Measurements from ENCODE around the gene CPAMD8. TPM values are rescaled to one million over a fixed set of nuclear protein-coding genes. Genes with fewer than 3 reads are reported as not detected.

Gene CPAMD8
- polyA plus RNA-seq, 1 experiment = 0.38 TPM

- ChIA-PET POLR2A (interaction anchor here (0.6 kb wide), 1 partner anchor 10 kb away, joined by 3 read pairs; no protein-coding TSS in a partner anchor), CTCF (no interaction called here)
- Histone ChIP-seq H3K27ac (ENCODE audit: low read depth, low read length) (no peak overlapping the region), H3K27me3 (ENCODE audit: control insufficient read depth, insufficient read depth, low read length) (no peaks in the 10 kb centered on the region), H3K4me3 (ENCODE audit: low read depth, low read length) (no peak overlapping the region), H3K9me3 (ENCODE audit: control insufficient read depth, insufficient read depth, low read length) (no peaks in the 10 kb centered on the region; the same call in 1 of the 2 replicates)
- TF ChIP-seq CTCF (IDR thresholded peaks at IDR 0.05; ENCODE audit: low read depth, low read length) = no peak
- DNase-seq (ENCODE audit: low read depth, low spot score) = no peak
These were observed 159.4 kb downstream of the CPAMD8 start for GRCh38 chr19:16867211-16867610.

GRCh38 chr19:16862826-16863415 lies 163.7 kb downstream of the CPAMD8 start:
- Histone ChIP-seq H3K4me3 (ENCODE audit: low read depth, low read length) (no peak overlapping the region), H3K9me3 (ENCODE audit: control insufficient read depth, insufficient read depth, low read length) (peaks cover 3% of the 10 kb centered on the region; the same call in 1 of the 2 replicates), H3K27ac (ENCODE audit: low read depth, low read length) (no peak overlapping the region), H3K27me3 (ENCODE audit: control insufficient read depth, insufficient read depth, low read length) (no peaks in the 10 kb centered on the region)
- ChIA-PET POLR2A (no interaction called here), CTCF (no interaction called here)
- TF ChIP-seq CTCF (IDR thresholded peaks at IDR 0.05; ENCODE audit: low read depth, low read length) = no peak
- no peak for DNase-seq (ENCODE audit: low read depth, low spot score)

DNA sequence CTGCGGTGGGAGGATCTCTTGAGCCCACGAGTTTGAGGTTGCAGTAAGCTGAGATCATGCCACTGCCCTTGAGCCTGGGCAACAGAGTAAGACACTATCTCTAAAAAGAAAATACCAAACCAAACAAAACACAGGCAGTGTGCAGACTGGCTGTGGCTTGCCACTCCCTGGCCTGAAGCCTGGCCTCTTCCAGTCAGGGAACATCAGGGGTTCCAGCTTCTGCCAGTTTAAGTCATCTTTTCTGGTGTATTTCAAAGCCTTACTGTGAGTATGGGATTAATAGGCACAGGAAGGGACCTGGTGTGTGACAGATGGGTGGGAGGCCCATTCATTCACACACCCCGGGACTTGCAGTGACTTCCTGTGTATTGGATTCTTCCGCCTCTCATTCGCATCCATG lies 164.8 kb downstream of the CPAMD8 start:
- TF ChIP-seq CTCF (IDR thresholded peaks at IDR 0.05; ENCODE audit: low read depth, low read length) = no peak
- no peak for DNase-seq (ENCODE audit: low read depth, low spot score)
- ChIA-PET CTCF (no interaction called here), POLR2A (no interaction called here)
- H3K4me3 ChIP-seq (ENCODE audit: low read depth, low read length) = no peak overlapping the region
- no peaks in the 10 kb centered on the region for H3K27me3 ChIP-seq (ENCODE audit: control insufficient read depth, insufficient read depth, low read length)
- peaks cover 3% of the 10 kb centered on the region; the same call in 1 of the 2 replicates for H3K9me3 ChIP-seq (ENCODE audit: control insufficient read depth, insufficient read depth, low read length)
- H3K27ac ChIP-seq (ENCODE audit: low read depth, low read length) = no peak overlapping the region

DNA sequence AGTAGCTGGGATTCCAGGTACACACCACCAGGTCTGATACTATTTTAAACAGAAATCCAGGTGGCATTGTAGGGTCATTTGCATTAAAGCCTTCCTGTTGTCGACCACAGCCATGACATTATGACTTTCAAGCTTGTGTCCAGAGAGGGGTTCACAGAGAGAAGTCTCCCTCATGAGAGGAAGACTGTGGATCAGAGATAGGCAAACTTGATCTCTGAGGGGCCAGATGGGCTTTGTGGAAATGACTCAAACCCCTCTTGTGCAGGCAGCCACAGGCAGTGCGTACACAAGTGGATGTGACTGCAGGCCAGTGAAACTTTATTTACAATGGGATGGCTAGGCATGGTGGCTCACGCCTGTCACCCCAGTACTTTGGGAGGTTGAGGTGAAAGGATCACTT lies 165.6 kb downstream of the CPAMD8 start:
- POLR2A ChIA-PET = interaction anchor here (0.6 kb wide), 1 partner anchor 11 kb away, joined by 3 read pairs; no protein-coding TSS in a partner anchor
- H3K4me3 ChIP-seq (ENCODE audit: low read depth, low read length) = no peak overlapping the region
- no peak for TF ChIP-seq CTCF (IDR thresholded peaks at IDR 0.05; ENCODE audit: low read depth, low read length)
- no peak overlapping the region for H3K27ac ChIP-seq (ENCODE audit: low read depth, low read length)
- CTCF ChIA-PET = no interaction called here
- H3K9me3 ChIP-seq (ENCODE audit: control insufficient read depth, insufficient read depth, low read length) = peaks cover 3% of the 10 kb centered on the region; the same call in 1 of the 2 replicates
- DNase-seq (ENCODE audit: low read depth, low spot score) = no peak
- H3K27me3 ChIP-seq (ENCODE audit: control insufficient read depth, insufficient read depth, low read length) = no peaks in the 10 kb centered on the region

- no peak overlapping the region for H3K4me3 ChIP-seq (ENCODE audit: low read depth, low read length)
- CTCF ChIA-PET = no interaction called here
These were observed 166.5 kb downstream of the CPAMD8 start for GRCh38 chr19:16860118-16860517.

More at GRCh38 chr19:16860118-16860517, 166.5 kb downstream of the CPAMD8 start:
- POLR2A ChIA-PET = interaction anchor here (1.0 kb wide), 1 partner anchor 27 kb away, joined by 9 read pairs; no protein-coding TSS in a partner anchor
- no peak overlapping the region for H3K27ac ChIP-seq (ENCODE audit: low read depth, low read length)
- no peaks in the 10 kb centered on the region for H3K27me3 ChIP-seq (ENCODE audit: control insufficient read depth, insufficient read depth, low read length)
- peaks cover 3% of the 10 kb centered on the region; the same call in 1 of the 2 replicates for H3K9me3 ChIP-seq (ENCODE audit: control insufficient read depth, insufficient read depth, low read length)
- no peak for TF ChIP-seq CTCF (IDR thresholded peaks at IDR 0.05; ENCODE audit: low read depth, low read length)
- DNase-seq (ENCODE audit: low read depth, low spot score) = no peak

Measured in AG04450 (cell line).